SH-SY5Y (cell line): Measurements from ENCODE around the gene NOL4L.

Source experiments
- GATA2 ChIP-seq: IDR thresholded peaks from 2 replicates; pipeline ENCODE4 v1.6.1; 2011; ENCODE audit warnings: mild to moderate bottlenecking, low read depth, low read length
- GATA3 ChIP-seq: IDR thresholded peaks from 2 replicates; pipeline ENCODE4 v1.6.1; 2011; ENCODE audit warnings: low read depth, mild to moderate bottlenecking, low read length, moderate library complexity

The NOL4L gene

DNA sequence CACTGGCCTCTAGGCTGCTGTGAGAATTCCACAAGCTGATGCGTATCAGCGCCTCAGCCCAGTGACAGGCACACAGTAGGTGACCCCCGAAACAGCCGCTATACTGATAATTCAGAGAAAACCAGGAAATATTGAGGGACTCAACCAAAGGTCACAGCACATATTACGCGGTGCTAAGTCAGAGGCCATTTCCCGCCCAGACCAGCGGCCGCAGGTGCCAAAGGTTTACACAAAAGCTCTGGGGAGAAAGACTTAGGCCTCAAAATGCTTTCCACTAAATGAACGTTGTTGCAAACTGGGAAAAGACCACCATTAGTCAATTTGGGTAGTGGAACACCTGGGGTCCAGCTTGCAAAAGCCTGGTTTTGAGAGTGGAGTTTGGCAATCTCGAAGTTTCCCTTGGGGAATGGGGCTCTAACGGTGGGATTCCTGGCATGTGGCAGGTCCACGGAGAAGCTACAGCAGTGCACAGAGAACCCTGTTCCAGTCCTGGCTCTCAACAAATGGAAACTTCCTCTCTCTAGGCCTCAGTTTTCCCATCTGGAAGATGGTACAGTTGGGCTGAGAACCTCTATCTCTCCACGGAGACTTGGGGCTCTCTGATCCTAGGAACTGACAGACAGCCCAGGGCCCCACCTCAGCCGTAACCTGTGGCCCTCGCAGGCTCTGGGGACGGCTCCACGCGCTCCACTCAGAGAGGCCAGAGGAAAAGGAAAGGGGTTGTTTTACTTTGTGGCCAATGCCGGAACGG lies 4.7 kb downstream of the NOL4L start:
- TF ChIP-seq GATA3 (no peak), GATA2 (no peak)

DNA sequence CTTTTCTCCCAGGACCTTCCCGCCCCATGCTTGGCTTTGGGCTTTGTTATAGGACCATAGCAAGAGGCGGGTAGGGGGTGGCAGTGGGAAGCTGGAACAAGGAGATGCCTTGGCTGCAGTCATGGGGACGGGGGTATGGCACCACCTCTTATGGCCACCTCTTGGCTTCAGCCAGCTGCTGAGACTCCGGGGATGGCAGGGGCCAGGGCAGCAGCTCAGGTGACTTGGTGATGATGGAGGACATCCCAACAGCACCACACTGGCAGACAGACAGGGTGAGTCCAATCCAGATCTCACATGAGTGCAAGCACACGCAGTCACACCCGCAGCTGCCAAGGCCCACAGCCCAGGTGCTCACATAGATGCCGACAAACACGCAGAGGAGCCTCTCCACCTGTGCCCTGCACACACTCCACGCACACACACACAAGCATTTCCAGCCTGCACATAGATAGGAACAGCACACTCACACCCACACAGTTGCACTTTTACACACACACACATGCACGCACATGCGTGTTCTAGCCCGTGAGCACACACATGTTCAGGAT lies 6.2 kb downstream of the NOL4L start:
- TF ChIP-seq GATA3 (no peak), GATA2 (no peak)

DNA sequence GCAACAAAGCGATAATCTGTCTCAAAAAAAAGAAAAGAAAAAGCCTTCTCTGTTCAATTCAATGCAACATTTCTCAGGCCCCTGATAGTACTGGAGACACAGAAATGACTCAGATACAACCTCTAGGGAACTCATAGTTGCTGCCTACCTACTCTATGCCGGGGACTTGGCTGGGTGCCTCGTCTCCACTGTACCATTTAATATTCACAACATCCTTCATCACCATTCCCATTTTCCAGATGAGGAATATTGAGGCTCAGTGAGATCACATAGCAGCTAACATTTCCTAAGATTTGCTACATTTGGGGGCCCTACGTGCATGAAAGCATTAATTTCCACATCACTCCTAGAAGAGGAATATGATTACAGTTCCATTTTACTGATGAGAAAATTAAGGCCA lies 7.5 kb downstream of the NOL4L start:
- TF ChIP-seq GATA3 (no peak), GATA2 (no peak)

DNA sequence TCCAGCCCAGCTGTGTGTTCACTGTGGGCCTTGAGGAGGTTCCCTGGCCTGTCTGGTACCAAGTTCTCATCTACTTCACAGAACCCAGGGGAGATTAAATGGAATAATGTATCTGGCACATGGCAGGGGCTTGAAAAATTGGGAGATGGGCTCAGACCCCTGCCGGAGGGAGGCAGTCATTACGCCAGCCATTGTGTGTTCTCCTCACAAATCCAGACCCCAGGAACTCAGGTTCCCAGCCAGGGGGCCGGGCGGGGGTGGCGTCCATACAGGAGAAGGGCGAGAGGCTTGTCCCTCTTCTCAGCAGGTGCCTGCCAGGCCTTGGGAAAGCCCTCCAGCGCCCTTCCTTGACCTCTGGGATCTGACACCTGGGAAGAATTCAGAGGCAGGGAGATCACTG lies 8.1 kb downstream of the NOL4L start:
- no peak for TF ChIP-seq GATA2
- TF ChIP-seq GATA3, result no peak

DNA sequence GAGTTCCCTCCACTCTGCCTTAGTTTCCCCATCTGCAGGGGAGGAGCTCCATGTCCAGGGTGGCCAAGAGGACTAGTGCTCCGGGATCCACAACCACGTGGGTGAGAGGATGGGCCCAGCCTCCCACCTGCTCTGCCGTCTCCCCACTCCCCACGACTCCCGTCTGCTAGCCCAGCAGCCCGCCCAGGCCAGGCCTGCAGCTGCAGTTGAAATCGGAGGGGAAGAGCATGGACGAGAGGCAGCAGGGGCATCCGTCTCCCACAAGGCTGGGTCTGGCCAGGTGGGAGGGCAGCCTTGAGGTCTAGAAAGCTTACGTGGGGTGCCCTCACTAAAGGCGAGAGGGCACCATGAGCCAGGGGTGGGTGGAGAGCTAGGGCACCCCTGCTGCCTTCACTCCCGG lies 8.6 kb downstream of the NOL4L start:
- no peak for TF ChIP-seq GATA3
- no peak for TF ChIP-seq GATA2

DNA sequence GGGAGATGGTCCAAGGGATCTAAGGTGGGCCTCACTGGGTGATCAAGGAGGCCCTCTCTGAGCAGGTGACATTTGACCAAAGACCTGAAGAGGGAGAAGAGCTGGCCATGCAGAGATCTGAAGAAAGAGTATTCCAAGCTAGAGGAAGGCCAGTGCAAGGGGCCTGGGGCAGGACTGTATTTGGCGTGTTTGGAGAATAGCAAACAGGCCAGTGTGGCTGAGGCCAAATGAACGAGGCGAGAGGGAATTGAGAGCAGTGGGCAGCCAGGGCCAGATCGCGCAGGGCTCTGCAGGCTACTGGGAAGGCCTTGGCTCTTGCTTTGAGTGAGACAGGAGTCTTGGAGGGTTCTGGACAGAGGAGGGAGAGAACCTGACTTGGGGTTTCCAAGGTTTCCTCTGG lies 9.3 kb downstream of the NOL4L start:
- TF ChIP-seq GATA3, result no peak
- TF ChIP-seq GATA2, result no peak

DNA sequence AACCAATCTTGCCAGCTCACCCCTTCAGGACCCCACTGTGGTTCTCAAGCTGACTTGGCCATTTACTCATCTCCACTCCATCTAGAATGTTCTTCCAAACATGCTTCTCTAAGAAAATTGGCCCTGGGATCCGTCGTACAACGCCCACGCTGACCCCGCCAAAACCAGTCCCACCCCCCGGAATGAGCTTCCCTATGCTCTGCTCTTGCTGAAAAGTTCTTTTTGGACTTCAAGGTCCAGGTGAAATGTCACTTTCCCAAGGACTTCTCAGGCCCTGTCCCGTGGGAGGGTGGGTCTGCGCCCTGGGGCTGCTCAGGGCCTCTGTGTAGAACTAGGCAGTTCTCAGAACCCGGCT lies 9.9 kb downstream of the NOL4L start:
- no peak for TF ChIP-seq GATA2
- TF ChIP-seq GATA3, result no peak

DNA sequence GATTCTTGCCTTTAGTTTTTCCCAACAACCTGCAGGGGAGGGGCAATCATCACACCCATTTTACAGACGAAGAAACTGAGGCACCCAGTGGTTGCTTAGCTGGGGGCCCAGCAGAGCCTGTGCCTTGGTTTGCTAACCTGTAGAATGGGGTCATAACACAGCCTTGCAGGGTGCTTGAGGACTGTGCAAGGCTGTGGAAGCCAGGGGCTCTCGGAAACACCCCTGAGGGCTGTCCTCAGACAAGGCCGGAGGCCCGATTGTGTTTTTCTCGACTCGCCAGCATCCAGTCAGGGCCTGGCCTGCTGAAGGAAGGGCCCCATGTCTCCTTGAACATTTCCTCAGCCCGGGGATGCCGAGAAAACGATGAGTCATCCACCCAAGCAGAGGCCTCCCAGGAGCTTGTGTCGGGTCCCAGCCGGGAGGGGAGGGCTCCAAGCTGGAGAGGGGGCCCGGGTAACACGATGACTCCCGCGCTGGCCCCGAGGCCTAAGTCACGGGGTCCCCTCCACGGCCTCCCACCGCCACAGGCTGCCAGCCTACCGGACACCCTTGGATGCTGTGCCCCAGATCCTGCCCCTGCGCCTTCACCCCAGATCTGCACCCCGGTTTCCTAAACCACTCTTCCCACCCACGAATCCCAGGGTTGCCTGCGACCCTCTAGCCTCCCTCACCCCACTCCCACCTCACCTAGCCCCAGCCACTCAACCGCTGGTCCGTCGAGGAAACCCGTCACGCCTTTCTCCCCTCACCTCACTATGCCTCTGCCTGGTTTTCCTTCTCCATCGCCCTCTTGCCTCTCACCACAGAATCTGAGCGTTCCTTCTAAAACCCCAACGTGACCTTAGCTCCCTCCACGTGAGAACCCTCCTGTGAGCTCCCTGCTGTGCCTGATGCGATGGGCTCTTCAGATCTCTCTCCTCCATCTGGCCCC lies 10.6 kb downstream of the NOL4L start:
- TF ChIP-seq GATA3, result no peak
- no peak for TF ChIP-seq GATA2

DNA sequence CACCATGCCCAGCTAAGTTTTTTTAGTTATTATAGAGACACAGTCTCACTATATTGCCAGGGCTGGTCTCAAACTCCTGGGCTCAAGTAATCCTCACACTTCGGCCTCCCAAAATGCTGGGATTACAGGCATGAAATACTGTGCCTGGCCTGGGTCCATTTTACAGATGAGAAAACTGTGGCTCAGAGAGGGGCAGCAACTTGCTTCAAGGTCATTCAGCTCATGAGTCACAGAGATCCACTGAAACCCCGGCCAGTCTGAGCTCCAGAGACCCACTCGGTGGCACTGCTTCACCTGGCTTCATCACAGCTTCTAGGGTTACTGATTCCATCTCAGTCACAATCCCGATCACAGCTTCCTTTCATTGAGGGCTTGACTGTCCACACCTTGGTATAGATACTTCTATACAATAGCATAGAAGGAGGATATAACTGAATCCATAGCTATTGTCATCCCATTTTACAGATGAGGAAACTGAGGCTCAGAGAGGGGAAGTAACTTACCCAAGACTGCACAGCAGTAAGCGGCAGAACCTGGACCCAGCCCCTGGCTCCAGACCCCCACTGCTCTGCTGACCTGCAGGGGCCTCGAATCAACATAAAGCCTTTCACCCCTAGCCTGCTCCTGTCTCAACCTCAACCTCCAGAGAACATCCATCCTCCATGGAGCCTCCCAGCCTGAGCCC lies 11.8 kb downstream of the NOL4L start:
- no peak for TF ChIP-seq GATA2
- no peak for TF ChIP-seq GATA3

DNA sequence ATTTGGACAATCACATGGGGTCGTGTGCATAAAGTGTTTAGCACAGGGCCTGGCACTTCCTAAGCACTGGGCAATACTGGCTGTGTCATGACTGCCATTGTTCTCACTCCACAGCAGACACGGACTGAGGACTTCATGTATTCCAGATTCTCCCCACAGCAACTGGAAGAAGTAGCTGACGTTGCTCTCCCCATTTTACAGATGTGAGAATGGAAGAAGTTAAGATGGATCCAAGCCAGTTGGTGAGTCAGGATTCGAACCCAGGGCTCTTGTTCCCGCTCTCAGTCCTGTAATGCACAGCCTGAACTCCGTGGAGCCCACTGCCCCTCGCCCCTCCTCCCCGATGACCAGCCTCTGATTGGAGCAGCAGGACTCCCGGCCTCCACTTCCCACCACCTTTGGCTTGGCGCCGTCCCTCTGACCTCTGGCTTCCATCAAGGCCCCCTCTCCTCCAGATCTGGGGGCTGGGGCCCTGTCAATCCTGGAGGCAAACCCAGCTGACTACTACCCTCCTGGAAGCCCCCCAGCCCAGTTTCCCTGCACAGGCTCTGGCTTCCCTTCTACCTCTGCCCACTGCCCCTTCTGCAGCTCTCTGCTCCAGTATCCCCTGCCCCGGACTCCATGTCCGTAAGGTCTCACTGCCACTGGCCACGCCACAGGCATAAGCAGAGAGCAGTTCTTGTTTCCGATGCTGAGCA lies 12.7 kb downstream of the NOL4L start:
- TF ChIP-seq GATA3 (no peak), GATA2 (no peak)

DNA sequence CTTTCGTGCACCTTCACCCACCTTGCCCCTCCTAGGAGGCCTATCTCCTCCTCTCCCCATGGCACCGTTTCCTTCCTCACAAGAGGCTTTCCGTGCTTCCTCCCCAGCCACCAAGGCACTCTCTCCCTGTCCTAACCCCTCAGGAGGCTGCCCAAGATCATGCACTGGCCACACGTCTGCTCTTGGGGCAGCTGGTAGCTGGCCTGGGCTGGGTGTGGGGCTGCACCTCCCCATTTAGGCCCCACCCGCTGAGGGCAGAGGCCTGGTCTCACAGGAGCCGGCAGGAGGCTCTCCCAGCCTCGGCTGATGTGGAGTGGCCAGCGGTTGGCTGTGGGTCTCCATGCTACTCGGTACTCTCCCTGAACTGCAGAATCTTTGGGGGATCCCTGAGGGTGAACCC lies 13.6 kb downstream of the NOL4L start:
- no peak for TF ChIP-seq GATA3
- TF ChIP-seq GATA2, result no peak

DNA sequence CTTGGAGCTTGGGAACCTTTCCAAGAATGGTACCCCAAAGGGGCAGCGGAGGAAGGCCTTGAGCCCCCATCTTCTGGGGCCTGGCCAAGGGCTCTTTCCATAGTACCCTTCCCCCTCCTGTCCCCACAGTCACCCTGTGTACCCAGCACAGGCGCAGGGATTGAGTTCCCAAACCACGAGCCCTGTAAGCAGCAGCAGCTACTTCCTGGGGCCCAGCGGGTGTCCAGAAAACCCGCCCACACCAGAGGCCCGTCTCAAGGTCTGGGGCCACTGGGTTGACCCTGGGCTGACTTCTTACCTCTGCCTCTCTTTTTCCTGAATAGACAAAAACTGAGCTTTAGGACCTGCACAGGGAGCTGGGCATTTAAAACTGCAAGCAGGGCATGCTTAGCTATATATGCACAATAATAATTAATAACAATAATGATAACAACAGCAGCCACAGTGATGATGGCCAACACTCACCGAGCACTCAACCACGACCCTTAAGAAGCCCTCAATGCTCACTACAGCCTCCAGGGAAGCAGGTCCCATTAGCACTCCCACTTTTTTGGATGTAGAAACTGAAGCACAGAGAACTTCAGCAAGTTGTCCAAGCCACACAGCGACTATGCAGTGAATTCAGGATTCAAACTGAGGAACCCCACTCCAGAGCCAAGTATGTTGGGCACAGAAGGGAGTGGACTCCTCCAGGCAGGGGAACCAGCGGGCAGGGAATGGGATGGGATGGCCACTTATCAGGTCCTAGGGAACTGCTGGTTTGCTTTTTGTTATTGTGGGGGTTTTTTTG lies 14.5 kb downstream of the NOL4L start:
- TF ChIP-seq GATA2 (no peak), GATA3 (no peak)

DNA sequence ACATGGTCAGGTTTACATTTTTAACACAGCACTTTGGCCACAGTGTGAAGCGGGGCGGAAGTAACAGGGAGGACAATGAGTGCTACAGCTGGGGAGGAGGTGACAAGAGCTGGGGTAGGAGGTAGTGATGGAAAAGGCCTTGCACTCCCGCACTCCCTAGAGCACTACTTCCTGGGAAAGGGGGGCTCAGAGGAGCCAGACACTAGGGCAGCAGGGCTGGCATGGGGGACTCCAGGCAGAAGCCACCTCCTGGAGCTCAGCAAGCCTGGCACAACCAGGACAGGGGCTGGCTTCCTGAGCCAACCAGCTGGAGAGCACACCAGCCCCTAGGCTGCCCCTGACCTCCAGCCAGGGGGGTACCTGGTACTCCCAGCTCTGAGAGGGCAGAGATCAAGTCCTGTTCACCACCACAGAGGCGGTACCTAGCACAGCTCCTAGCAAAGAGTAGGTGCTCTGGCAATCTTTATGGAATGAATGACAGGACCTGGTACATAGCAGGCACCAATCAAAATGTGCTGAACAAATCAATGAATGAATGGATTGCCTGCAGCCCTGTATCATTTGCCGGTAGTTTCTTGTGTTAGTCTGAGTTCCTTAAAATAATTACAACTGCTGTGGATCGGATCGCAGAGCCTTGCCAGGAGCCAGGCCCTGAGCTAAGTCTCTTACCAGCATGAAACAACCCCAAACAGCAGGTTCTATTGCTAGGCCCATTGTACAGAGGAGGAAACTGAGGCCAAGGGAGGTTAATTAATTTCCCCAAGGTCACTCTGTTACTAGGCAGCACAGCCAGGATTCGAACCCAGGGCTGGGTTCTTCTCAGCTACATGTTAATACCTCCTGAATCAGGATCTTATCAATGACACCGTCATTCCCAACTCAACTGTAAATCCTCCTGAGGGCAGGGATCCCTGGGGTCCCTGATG lies 15.5 kb downstream of the NOL4L start:
- TF ChIP-seq GATA3 (no peak), GATA2 (no peak)
